ENCODE data around the gene SDSL.
A peak's percentile ranks its signal among the peaks of the same experiment; 100 is the strongest.

SDSL gene, protein sequence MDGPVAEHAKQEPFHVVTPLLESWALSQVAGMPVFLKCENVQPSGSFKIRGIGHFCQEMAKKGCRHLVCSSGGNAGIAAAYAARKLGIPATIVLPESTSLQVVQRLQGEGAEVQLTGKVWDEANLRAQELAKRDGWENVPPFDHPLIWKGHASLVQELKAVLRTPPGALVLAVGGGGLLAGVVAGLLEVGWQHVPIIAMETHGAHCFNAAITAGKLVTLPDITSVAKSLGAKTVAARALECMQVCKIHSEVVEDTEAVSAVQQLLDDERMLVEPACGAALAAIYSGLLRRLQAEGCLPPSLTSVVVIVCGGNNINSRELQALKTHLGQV

DNA sequence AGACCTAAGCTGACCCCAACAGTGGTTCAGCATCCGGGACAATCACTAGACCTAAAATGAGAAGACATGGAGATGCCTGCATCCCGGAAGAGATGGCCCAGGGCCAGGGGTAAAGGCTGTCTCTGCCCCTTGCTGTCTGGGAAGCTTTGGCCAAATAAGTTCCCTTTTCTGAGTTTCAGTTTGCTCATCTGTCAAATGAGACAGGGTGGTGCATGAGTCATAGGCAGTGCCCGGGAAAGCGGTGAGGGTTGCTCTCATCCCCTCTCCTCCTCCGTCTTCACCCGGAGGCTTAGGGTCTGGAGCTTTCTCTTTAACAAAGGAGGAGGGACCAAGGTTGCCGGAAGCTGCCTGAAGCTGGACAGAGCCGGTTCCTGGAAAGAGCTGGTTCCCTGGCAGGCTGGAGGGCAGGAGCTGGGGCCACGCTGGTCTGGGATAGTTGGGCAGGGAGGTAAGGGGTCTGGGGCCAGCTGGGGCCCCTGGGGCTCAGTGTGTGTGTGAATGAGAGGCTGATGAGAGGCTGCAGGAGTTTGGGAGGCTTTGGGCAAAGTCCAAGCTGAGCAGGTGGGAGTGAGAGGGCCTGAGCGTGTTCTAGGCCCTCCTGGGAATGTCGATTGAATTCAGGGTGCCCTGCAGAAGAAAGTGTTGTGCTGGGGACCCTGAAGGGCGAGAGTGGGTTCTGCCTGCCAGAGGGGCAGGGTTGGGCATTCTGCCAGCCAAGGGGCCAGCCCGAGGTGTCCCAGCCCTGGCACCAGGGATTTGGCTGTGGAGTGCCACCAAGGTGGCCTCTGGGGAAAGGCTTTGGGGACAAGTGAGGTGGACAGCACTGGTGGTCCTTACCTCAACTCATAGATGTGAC, at the start of gene SDSL:
SDSL (plus strand) TSS at position 351 of the 856 bp plus-strand sequence. CDS start 5,603 bp downstream, outside the sequence.
- DNase-seq (ENCODE audit: low spot score), result peak; percentile 87

DNA sequence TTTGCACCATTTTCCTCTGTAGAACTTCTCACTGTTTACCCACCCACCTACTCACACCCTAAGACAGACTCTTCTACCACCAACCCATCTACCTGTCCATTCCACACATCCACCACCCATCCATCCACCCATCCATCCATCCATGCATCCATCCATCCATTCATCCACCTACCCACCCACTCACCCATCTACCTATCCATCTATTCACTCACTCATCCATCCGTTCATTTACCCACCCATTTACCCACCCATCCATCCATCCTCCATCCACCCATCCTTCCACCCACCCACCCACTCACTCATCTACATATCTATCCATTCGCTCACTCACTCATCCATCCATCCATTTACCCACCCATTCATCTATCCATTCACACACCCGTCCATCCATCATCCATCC, 48.7 kb upstream of the SDSL start:
- DNase-seq (ENCODE audit: low spot score), result no peak

DNA sequence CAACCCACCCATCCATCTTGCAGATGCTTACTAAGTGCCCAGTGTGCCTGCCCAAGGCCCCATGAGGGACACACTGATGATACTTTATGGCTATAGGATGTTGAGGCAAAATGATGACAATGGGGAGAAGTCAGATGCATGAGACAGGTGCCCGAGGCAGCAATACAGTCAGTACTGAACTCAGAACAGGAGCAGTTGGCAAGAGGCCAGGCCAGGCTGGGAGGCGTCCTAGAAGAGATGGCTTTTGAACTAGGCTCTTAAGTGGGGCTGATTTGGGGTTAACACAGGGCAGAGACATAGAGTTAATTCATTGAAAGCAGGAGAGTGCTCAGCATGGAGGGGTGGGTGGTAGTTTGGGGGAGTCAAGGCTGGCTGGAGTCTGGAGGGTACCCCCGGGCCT, 48.2 kb upstream of the SDSL start:
- DNase-seq (ENCODE audit: low spot score), result no peak

DNA sequence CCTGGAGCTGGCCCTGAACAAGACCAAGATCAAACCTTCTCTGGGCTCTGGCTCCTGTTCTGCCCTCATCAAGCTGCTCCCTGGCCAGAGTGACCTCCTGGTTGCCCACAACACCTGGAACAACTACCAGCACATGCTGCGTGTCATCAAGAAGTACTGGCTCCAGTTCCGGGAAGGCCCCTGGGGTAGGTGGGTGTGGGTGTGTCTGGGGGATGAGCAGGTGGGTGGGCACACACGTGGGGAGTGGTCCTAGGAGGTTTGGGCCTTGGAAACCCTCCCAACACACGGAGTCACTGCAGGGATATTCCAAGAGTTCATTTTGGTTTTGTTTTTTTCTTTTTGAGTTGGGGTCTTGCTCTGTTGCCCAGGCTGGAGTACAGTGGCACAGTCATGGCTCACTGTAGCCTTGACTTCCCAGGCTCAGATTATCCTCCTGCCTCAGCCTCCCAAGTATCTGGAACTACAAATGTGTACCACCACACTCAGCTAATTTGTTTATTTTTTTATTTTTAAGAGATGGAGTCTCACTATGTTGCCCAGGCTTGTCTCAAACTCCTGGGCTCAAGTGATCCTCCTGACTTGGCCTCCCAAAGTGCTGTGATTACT, 47.3 kb upstream of the SDSL start:
- DNase-seq (ENCODE audit: low spot score), result no peak

DNA sequence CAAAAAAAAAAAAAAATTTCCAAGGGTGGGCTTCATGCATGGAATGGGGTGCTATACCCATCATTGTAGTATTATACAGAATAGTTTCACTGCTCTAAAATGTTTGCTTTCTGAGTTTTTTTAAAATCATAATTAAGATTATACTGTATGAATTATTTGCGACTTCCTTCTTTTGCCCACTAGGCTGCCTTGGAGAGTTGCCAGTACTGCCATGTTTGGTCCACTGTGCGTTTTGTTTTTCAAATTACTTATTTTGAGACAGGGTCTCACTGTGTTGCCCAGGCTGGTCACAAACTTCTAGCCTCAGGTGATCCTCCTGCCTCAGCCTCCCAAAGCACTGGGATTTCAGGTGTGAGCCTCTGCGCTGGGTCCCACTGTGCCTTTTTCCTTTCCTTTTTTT, 43.9 kb upstream of the SDSL start:
- no peak for DNase-seq (ENCODE audit: low spot score)

DNA sequence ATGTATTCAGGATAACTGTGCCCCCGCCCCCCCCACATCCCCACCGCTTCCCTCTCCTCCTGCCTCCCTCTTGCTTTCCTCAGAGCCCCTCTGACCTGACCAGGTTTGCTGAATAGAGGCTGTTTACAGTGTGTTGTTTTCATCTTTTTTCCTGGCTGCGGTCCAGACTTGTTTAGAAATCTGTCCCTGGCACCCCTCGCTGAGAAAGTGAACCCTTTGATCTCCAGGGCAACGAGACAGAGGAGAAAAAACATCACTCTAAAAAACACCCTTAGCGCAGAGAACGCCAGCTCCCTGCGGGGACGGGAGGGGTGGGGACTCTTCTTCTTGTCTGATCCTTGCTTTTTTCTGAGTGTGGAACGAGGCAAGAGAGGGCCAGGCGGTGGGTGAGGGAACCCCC, 41.0 kb upstream of the SDSL start:
- no peak for DNase-seq (ENCODE audit: low spot score)

DNA sequence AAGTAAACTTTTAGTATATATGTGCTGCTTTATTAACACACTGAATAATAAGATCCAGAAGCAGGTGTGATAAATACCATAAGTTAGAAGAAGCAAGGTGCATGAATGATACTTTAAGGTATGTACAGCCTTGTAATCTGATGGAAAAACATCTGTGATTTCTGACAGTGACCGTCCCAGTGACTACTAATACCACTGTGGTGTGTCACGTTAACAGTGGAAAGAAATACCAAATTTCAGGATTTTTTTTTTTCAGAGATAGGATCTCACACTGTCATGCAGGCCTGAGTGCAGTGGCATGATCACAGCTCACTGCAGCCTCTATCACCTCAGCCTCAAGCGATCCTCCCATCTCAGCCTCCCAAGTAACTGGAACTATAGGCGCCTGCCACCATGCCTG, 40.0 kb upstream of the SDSL start:
- DNase-seq (ENCODE audit: low spot score), result no peak

DNA sequence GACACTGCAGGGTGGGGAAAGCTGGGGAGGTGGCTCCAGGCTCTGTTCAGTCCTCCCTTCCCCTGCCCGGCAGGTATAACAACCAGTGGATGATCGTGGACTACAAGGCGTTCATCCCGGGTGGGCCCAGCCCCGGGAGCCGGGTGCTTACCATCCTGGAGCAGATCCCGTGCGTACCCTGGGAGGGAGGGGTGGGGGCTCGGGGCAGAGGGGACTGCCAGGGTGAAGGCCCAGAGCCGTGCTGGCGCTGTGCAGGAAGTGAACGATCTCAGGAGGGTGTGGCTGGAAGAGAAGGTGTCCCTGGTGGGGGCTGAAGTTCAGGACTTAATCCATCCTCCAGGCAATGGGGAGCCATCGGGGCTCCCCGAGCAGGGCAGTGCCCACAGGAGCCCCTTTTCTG, 37.4 kb upstream of the SDSL start:
- DNase-seq (ENCODE audit: low spot score), result no peak

DNA sequence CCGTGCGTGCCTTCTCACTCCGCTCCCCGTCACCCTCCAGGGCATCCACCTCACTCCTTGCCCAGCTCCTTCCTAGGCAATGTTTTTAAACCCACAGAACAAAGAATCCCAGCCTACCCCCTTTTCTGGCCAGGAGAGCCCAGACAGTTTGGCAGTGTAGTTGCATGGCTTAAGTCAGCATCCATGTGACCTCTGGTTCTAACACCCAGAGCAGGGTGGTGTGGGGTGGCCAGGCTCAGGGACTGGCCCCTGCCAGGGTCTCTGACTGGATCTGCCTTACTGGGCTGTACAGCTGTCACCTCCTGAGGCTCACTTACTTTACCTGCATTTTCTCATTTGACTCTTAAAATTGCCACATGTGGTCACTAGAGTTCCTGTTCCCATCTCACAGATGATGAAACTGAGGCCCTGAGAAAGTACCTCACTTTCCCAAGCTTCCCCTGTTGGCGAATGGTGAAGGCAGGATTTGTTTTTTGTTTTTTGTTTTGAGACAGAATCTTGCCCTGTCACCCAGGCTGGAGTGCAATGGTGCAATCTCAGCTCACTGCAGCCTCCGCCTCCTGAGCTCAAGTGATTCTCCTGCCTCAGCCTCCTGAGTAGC, 36.8 kb upstream of the SDSL start:
- DNase-seq (ENCODE audit: low spot score), result no peak

DNA sequence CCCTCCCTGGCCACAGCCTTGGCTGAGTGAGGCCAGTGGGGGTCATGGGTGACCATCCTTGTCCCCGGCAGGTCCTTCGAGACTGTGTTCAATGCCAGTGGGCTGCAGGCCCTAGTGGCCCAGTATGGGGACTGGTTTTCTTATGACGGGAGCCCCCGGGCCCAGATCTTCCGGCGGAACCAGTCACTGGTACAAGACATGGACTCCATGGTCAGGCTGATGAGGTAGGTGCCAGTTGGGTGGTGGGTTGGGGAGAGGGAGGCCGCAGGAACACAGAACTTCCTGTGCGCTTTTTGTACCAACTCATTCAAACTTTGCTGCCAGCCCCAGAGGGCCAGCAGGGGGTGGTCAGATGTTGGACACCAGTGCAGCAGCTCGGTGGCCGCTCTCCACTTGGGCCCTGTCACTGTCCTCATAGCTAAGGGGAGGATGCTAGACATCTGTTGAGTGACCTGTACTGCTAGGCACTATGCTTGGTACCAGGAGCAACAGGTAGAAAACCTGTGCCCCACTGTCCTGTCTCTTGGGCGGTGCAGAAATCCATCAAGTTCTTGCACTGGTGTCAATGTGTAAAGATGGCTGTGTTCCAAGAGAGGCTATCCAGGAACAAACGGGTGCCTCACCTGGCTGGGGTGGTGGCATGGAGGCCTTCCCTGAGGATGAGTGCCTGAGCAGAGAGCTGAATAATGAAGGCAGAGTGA, 35.2 kb upstream of the SDSL start:
- DNase-seq (ENCODE audit: low spot score), result no peak

DNA sequence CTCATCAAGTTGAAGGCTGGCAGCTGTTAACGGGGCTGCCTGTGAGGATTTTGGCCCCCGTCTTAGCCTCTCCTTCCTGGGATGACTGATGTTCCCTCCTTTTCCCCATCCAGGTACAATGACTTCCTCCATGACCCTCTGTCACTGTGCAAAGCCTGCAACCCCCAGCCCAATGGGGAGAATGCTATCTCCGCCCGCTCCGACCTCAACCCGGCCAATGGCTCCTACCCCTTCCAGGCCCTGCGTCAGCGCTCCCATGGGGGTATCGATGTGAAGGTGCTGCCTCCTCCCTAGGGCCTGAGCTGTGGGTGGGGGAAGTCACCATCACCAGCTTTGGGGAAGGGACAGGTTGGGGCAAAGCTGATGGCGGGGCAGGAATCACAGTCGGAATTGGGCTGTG, 34.5 kb upstream of the SDSL start:
- DNase-seq (ENCODE audit: low spot score), result no peak

DNA sequence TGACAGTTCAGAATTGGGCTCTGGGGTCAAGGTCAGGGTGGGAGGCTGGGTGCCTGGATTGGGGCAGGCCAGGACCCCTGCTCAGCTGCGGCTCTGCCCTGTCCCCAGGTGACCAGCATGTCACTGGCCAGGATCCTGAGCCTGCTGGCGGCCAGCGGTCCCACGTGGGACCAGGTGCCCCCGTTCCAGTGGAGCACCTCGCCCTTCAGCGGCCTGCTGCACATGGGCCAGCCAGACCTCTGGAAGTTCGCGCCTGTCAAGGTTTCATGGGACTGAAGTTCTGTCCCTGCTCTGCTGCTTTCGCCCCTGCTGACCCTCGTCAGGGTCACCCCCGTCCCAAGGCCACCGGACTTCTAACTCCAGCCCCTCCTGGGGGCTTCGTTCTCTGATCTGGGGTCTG, 33.8 kb upstream of the SDSL start:
- no peak for DNase-seq (ENCODE audit: low spot score)

DNA sequence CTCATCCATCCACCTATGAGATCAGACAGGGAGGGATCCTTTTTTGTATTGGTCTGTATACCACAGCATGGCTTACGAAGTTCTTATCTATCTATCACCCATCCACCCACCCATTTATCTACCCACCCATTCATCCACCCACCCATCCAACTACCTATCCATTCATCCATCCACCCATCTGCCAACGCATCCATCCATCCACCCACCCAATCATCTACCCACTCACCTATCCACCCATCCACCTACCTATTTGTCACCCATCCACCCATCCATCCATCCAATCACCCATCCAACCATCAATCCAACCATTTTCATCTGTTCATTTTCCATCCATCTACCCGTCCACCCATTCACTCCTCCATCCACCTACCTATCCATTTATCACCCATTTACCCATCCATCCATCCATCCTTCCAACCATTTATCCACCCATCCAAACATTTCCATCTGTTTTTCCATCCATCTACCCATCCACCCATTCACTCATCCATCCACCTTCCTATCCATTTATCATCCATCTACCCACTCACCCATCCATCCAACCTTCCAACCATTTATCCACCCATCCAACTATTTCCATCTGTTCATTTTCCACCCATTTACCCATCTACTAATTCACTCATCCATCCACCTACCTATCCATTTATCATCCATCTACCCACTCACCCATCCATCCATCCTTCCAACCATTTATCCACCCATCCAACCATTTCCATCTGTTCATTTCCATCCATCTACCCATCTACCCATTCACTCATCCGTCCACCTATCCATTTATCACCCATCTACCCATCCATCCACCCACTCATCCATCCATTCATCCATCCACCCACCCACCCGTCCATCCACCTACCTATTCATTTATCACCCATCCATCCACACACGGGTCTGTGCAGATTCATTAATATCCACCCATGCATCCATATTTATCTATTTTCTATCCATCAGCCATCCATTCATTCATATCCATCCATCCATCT, 31.8 kb upstream of the SDSL start:
- DNase-seq (ENCODE audit: low spot score), result no peak

DNA sequence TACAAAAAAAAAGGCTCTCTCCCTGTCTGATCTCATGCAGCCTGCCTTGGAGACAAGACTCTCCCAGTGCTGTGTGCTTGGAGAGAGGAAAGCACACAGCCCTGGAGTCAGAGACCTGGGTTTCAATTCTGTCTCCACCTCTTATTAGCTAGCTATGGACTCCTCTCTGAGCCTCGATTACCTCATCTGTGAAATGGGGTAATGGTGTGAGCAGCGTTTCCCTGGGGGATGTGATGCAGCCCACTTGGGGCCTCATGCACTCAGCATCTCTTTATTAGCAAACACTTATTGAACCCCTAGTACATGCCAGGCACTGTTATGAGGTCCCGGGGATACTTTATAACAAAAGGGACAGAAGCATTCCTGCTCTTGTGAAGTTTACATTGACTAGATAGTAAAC, 31.0 kb upstream of the SDSL start:
- DNase-seq (ENCODE audit: low spot score), result no peak

DNA sequence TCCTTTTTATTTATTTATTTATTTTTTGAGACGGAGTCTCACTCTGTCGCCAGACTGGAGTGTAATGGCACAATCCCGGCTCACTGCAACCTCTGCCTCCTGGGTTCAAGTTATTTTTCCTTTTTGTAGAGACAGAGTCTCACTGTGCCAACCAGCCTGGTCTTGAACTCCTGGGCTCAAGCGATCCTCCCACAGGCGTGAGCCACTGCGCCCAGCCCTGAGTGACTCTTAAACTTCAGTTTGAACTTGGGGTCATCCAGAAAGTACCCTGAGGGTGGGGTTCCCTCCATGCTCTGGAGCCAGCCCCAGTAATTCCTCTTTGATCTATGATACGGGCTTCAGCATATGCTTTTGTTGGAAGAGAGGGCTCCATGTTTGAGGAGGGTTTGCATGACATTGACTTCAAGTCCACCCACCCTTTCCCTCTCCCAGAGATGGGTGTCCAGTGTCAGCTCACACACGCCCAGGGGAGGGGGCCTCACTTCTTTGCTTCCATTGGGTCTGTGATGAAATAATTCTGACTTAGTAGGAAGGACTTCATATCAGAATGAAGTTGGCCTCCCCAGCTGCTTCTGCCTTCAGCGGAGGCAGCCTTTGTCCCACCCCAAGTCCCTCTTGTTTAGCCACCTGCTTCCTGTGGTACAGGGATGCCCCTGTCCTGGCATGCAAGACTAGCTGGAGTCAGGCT, 30.4 kb upstream of the SDSL start:
- no peak for DNase-seq (ENCODE audit: low spot score)

DNA sequence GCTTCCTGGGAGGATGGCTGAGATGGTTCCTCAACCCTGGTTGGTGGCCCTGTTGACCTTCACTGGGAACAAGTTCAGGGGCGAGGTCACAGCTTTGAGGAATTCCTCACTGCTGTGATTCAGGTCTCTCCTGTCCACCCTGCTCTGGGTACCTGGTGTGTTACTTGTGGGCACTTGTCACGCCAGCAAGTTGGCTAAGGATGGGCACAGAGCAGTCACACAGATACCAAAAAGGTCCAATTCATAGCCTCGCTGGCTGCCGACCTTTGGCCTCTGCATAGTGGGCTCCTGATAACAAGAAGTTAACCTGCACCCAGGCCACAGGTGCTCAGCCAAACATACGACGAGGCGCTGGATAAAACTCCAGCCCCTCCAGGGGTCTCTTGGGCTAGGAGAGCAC, 29.7 kb upstream of the SDSL start:
- no peak for DNase-seq (ENCODE audit: low spot score)

DNA sequence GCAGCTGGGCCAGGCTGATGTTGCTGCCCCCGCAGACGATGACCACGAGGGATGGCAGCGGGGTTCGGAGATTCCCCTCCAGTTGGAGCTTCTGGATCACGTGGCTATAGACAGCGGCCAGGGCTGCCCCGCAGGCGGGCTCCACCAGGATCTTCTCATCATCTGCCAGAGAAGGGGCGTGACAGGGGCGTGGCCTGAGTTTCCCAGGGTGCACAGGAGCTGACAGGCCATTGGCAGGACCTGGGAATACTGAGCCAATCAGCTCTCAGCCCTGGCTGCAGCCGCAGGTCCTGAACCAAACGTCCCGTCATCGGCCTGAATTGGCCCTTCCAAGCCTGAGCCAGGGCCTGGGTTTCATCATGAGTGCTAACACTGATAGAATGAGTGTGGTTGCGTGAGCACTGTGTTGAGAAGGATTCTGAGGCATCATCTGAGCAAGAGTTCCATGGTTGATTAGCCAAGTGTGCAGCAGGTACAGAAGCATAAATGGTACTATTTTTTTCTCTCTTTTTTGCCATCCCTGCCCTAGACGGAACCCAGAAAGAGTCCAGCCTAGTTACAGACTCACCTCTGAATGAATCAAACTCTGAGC, 29.1 kb upstream of the SDSL start:
- no peak for DNase-seq (ENCODE audit: low spot score)

DNA sequence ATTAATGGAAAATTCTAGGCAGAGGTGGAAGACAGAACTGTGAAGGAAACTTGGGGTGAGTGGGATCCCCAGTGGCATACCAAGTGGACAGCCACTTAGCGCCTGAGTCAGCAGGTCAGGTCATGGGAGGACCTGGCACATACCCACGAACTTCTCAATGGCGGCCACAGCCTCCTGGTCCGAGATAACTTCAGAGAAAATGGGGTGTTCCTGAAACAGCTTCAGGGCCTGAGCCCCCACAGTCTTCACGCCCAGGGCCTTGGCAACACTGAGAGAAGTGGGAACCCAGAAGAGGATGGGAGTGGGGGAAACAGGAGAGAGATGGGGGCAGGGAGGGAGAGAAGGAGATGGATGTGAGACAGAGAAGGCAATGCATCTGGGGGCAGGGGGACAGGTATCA, 28.4 kb upstream of the SDSL start:
- DNase-seq (ENCODE audit: low spot score), result no peak

DNA sequence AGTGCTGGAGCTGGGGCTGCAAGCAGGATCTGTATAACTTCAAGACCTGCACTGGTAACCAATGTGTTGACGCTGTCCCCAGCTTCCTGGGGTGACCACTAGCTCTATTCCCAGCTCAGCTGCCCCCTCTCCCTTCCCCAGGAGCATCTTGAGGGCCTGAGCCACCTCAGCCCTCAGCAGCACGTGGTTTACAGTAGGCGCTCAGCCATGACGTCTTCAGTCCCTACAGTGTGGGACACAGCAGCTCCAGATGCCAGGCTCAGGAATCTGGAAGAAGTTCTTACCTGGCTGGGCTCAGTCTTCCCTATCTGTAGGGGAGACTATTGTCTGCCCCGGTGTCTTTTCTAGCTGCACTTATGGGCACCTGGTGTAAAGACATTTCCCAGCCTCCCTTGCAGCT, 27.1 kb upstream of the SDSL start:
- no peak for DNase-seq (ENCODE audit: low spot score)

DNA sequence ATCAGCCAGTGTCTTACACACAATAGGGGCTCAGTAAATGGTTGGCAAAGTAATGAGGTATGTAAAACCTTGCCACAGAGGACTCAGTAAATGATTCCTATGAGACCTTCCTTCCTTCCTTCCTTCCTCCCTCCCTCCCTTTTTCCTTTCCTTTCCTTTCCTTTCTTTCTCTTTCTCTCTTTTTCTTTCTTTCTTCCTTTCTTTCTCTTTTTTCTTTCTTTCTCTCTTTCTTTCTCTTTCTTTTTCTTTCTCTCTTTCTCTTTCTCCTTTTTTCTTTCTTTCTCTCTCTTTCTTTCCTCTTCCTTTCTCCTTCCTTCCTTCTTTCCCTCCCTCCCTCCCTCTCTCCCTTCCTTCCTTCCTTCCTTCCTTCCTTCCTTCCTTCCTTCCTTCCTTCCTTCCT, 26.0 kb upstream of the SDSL start:
- no peak for DNase-seq (ENCODE audit: low spot score)

Data from GM03348 (cell line).